ENCODE data around the gene CRACR2B. TPM values are rescaled to one million over a fixed set of nuclear protein-coding genes. Genes with fewer than 3 reads are reported as not detected.

CRACR2B gene
- total and polyA plus RNA-seq, 2 donors (not counting 1 experiment from before 2014, with no cell fraction given) = 9.7 to 67.7 TPM

- POLR2A ChIA-PET = no interaction called here
Measured at GRCh38 chr11:856397-856796, 28.7 kb downstream of the CRACR2B start.

DNA sequence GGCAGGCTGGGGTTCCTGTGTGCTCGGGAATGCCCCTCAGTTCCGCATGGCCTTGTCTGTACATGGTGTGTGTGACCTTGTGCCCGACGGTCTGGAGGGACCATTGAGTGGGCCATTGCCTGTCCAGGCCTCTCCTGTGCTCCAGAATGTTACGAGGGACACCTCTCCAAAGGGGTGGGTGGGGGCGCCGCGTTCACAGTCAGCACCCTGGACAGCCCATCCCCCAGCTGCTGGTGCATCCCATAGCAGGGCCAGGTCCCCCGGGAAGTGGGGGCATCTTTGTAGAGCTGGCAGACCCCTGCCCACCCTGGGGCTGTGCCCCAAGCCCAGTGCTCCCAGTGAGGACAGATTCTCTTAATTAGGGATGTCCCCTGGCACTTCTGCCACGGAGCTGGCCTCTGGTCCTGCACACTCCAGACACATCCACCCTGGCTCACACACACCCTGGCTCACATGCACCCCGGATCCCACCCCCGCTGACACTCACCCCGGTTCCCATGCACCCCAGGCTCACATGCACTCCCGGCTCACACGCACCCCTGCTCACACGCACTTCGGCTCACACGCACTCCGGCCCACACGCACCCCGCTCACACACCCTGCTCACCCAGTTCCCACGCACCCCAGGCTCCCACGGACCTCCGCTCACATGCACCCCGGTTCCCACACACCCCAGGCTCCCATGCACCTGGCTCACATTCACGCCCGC, 30.5 kb downstream of the CRACR2B start:
- POLR2A ChIA-PET = no interaction called here
- no peaks in the 10 kb centered on the region for H3K27me3 ChIP-seq (replicated peaks in 1 of 4; ENCODE audit: control extremely low read depth in 1 of 4, control insufficient read depth in 3 of 4, insufficient read depth in 4 of 4, low read length in 3 of 4)
- H3K9ac ChIP-seq (ENCODE audit: low read length) = no peak overlapping the region
- H3K4me2 ChIP-seq (replicated peaks; ENCODE audit: low read depth, low read length, poor library complexity, severe bottlenecking) = no peak overlapping the region
- CTCF ChIA-PET = no interaction called here
- H2AFZ ChIP-seq (ENCODE audit: insufficient read depth, low read depth, low read length, poor library complexity, severe bottlenecking) = no peak overlapping the region
- no peaks in the 10 kb centered on the region for H3K9me3 Mint-ChIP-seq (ENCODE audit: insufficient read depth)
- H3K9me3 ChIP-seq (ENCODE audit: control extremely low read depth in 1 of 3, control insufficient read depth in 2 of 3, insufficient read depth in 1 of 3, low read length in 2 of 3) = no peaks in the 10 kb centered on the region
- H3K27me3 Mint-ChIP-seq = no peaks in the 10 kb centered on the region
- no peaks in the 10 kb centered on the region for H4K20me1 ChIP-seq (ENCODE audit: control insufficient read depth, insufficient read depth, low read length, poor library complexity, severe bottlenecking)
- no peaks in the 10 kb centered on the region for H3K79me2 ChIP-seq (ENCODE audit: control insufficient read depth, insufficient read depth, low read length)
- no peak overlapping the region for H3K27ac Mint-ChIP-seq
- no peak overlapping the region for H3K4me3 Mint-ChIP-seq
- H3K4me1 ChIP-seq (ENCODE audit: control insufficient read depth in 2 of 2, insufficient read depth in 2 of 2, low read length in 2 of 2) = no peaks in the 10 kb centered on the region
- WGBS (ENCODE audit: insufficient coverage) = 91% methylated on average over 27 of the region's 27 CpGs
- ATAC-seq (ENCODE audit: low read depth) (no peak), DNase-seq (no peak)
- H3K36me3 ChIP-seq (replicated peaks in 1 of 2; ENCODE audit: control extremely low read depth in 1 of 2, control insufficient read depth in 1 of 2, extremely low read depth in 1 of 2, insufficient read depth in 2 of 2, low read length in 1 of 2) = no peaks in the 10 kb centered on the region
- H3K4me1 Mint-ChIP-seq = no peaks in the 10 kb centered on the region
- TF ChIP-seq, protein P1, sequence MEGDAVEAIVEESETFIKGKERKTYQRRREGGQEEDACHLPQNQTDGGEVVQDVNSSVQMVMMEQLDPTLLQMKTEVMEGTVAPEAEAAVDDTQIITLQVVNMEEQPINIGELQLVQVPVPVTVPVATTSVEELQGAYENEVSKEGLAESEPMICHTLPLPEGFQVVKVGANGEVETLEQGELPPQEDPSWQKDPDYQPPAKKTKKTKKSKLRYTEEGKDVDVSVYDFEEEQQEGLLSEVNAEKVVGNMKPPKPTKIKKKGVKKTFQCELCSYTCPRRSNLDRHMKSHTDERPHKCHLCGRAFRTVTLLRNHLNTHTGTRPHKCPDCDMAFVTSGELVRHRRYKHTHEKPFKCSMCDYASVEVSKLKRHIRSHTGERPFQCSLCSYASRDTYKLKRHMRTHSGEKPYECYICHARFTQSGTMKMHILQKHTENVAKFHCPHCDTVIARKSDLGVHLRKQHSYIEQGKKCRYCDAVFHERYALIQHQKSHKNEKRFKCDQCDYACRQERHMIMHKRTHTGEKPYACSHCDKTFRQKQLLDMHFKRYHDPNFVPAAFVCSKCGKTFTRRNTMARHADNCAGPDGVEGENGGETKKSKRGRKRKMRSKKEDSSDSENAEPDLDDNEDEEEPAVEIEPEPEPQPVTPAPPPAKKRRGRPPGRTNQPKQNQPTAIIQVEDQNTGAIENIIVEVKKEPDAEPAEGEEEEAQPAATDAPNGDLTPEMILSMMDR (IDR thresholded peaks at IDR 0.05) = no peak
- TF ChIP-seq EZH2 (IDR thresholded peaks at IDR 0.05; ENCODE audit: borderline replicate concordance, insufficient read depth, low read depth, low read length, poor library complexity, severe bottlenecking) = no peak
- intact Hi-C loops (cut with micrococcal nuclease) = no loop called here
- no peak overlapping the region for H3K4me3 ChIP-seq (ENCODE audit: control extremely low read depth in 1 of 5, extremely low read depth in 1 of 5, insufficient read depth in 1 of 5, low read depth in 2 of 5, low read length in 4 of 5)
- H3K27ac ChIP-seq (ENCODE audit: low read length in 2 of 2) = no peak overlapping the region

More at GRCh38 chr11:856397-856796, 28.7 kb downstream of the CRACR2B start:
- TF ChIP-seq, protein P1 (IDR thresholded peaks at IDR 0.05) = no peak
- TF ChIP-seq EZH2 (IDR thresholded peaks at IDR 0.05; ENCODE audit: borderline replicate concordance, insufficient read depth, low read depth, low read length, poor library complexity, severe bottlenecking) = no peak
- ATAC-seq (ENCODE audit: low read depth) = no peak
- WGBS (ENCODE audit: insufficient coverage) = 100% methylated on average over 3 of the region's 8 CpGs
- H3K36me3 ChIP-seq (replicated peaks in 1 of 2; ENCODE audit: control extremely low read depth in 1 of 2, control insufficient read depth in 1 of 2, extremely low read depth in 1 of 2, insufficient read depth in 2 of 2, low read length in 1 of 2) = no peaks in the 10 kb centered on the region
- H3K27ac ChIP-seq (ENCODE audit: low read length in 2 of 2) = no peak overlapping the region
- no peak overlapping the region for H2AFZ ChIP-seq (ENCODE audit: insufficient read depth, low read depth, low read length, poor library complexity, severe bottlenecking)
- intact Hi-C loops (cut with micrococcal nuclease) = no loop called here
- no peak overlapping the region for H3K4me3 Mint-ChIP-seq
- H3K4me1 ChIP-seq (ENCODE audit: control insufficient read depth in 2 of 2, insufficient read depth in 2 of 2, low read length in 2 of 2) = no peaks in the 10 kb centered on the region
- no peak for DNase-seq
- H3K9me3 ChIP-seq (ENCODE audit: control extremely low read depth in 1 of 3, control insufficient read depth in 2 of 3, insufficient read depth in 1 of 3, low read length in 2 of 3) = no peaks in the 10 kb centered on the region
- no peaks in the 10 kb centered on the region for H4K20me1 ChIP-seq (ENCODE audit: control insufficient read depth, insufficient read depth, low read length, poor library complexity, severe bottlenecking)
- no peaks in the 10 kb centered on the region for H3K4me1 Mint-ChIP-seq
- H3K4me3 ChIP-seq (ENCODE audit: control extremely low read depth in 1 of 5, extremely low read depth in 1 of 5, insufficient read depth in 1 of 5, low read depth in 2 of 5, low read length in 4 of 5) = no peak overlapping the region
- H3K4me2 ChIP-seq (replicated peaks; ENCODE audit: low read depth, low read length, poor library complexity, severe bottlenecking) = no peak overlapping the region
- H3K27me3 ChIP-seq (replicated peaks in 1 of 4; ENCODE audit: control extremely low read depth in 1 of 4, control insufficient read depth in 3 of 4, insufficient read depth in 4 of 4, low read length in 3 of 4) = no peaks in the 10 kb centered on the region
- H3K27ac Mint-ChIP-seq = no peak overlapping the region
- CTCF ChIA-PET = no interaction called here
- no peak overlapping the region for H3K9ac ChIP-seq (ENCODE audit: low read length)
- no peaks in the 10 kb centered on the region for H3K9me3 Mint-ChIP-seq (ENCODE audit: insufficient read depth)
- peaks cover 3% of the 10 kb centered on the region for H3K27me3 Mint-ChIP-seq
- no peaks in the 10 kb centered on the region for H3K79me2 ChIP-seq (ENCODE audit: control insufficient read depth, insufficient read depth, low read length)
